ENCODE measurements around the gene CD99. TPM values are rescaled to one million over a fixed set of nuclear protein-coding genes. Genes with fewer than 3 reads are reported as not detected.
"Not testable (repeated sequence)": the region's sequence is repeated elsewhere in the genome, so short reads cannot be mapped to it uniquely, and the experiment has no call there.

CD99 gene
- total RNA-seq, 1 donor from 2014 or later = 226 TPM

GRCh38 chrX:2714551-2714950 lies 23.5 kb downstream of the CD99 start:
- no peak for DNase-seq (ENCODE audit: low read depth)
- H3K4me3 ChIP-seq (ENCODE audit: low read depth, low read length) = no peak overlapping the region
- TF ChIP-seq CTCF (conservative IDR thresholded peaks at IDR 0.05; ENCODE audit: low read depth, low read length) = no peak

- TF ChIP-seq CTCF (conservative IDR thresholded peaks at IDR 0.05; ENCODE audit: low read depth, low read length) = no peak
- H3K4me3 ChIP-seq (ENCODE audit: low read depth, low read length) = no peak overlapping the region
- no peak for DNase-seq (ENCODE audit: low read depth)
Observed at GRCh38 chrX:2715066-2715600, 24.0 kb downstream of the CD99 start.

- no peak for TF ChIP-seq CTCF (conservative IDR thresholded peaks at IDR 0.05; ENCODE audit: low read depth, low read length)
- H3K4me3 ChIP-seq (ENCODE audit: low read depth, low read length) = no peak overlapping the region
- DNase-seq (ENCODE audit: low read depth) = no peak
Observed at GRCh38 chrX:2717312-2717711, 26.2 kb downstream of the CD99 start.

- TF ChIP-seq CTCF (conservative IDR thresholded peaks at IDR 0.05; ENCODE audit: low read depth, low read length) = no peak
- H3K4me3 ChIP-seq (ENCODE audit: low read depth, low read length) = no peak overlapping the region
- no peak for DNase-seq (ENCODE audit: low read depth)
Observed at GRCh38 chrX:2718821-2719220, 27.7 kb downstream of the CD99 start.

GRCh38 chrX:2719774-2720447 lies 28.8 kb downstream of the CD99 start:
- no peak for DNase-seq (ENCODE audit: low read depth)
- no peak for TF ChIP-seq CTCF (conservative IDR thresholded peaks at IDR 0.05; ENCODE audit: low read depth, low read length)
- no peak overlapping the region for H3K4me3 ChIP-seq (ENCODE audit: low read depth, low read length)

GRCh38 chrX:2723286-2723879 lies 32.3 kb downstream of the CD99 start:
- H3K4me3 ChIP-seq (ENCODE audit: low read depth, low read length) = no peak overlapping the region
- DNase-seq (ENCODE audit: low read depth) = no peak
- TF ChIP-seq CTCF (conservative IDR thresholded peaks at IDR 0.05; ENCODE audit: low read depth, low read length) = no peak

- peak; percentile 66 for DNase-seq (ENCODE audit: low read depth)
- not testable (repeated sequence) for H3K4me3 ChIP-seq (ENCODE audit: low read depth, low read length)
Observed at GRCh38 chrX:2727264-2727663, 36.2 kb downstream of the CD99 start.

All from epithelial cell of proximal tubule (primary cell).